MV-4-11 (cell line): ENCODE results near the gene EFEMP2.

Source experiments
- DNase-seq: peaks from one replicate; lab custom pipeline; 2025; lab: John Stamatoyannopoulos, UW

EFEMP2 gene

DNA sequence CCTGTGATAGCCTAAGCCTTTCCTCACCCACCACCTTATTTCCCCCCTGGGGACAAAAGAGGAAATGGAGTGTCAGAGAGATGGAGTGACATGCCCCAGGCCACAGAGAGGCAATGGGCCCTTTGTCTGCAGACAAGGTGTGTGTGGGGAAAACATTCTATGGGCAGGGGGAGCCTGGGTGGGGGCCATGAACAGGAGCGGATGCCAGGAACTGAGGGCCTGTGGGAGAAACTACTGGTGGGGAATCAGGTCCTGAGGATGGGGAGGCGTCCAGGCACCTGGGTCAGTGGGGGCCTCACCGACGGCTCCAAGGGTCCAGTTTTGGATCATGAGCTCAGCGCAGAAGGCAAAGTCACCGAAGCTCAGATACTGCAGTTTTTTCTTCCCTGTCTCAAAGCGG, 12.6 kb upstream of the EFEMP2 start:
- DNase-seq, result no peak

DNA sequence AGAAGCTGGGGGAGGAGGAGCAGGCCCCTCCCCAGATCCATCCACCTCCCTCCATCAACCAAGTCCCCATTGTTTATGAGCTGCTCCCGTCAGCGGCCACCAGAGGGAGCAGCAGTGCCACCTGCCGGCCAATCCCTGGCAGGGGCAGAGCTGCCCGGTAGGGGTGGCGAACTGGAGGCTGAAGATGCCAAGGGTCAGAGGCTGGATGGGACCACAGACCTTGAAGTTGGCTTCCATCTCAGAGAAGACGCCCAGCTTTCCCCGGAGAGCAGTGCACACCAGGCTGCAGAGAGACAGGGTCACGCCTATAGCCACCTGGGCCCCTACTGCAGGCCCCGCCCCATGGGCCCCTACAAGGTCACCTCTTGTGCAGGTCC, 12.1 kb upstream of the EFEMP2 start:
- DNase-seq, result peak; percentile 61

DNA sequence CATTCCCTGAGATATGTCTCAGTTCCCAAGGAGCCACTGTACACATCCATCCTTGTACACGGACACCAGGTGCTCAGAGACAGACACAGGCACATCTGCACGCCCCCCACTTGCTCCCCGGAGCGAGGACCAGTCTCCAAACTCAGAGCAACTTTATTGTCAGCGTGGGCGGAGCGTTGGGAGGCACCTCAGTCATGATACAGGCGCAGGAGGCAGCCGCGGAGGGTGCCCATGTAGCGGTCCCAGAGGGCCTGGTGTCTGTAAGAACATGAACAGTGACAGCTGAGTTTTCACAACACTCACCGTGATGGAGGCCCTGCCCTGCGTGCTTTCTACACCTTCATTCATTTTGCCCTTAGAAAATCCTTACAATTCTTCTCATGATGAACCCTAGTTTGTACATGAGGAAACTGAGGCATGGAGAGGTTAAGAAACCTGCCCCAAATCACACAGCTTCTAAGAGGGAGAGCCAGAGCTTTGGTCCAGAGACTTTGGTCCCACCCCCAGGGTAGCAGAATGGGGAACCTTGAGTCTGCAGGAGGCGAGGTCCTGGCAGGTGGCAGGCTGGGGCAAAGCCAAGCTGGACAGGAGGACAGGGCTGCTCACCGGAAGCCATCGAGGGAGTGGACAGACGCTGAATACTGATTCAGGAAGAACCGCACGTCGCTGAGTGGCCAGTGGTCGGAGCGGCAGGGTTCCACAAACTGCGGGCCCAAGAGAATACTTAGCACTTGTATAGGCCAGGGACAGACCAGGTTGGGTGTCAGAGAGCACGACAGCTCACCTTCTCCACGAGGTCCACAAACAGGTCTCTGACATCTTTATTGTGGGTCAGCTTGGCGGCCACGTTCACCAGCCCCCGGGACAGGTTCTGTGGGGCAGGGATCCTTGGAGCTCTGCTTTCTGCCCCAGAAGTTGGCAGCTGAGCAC, 11.5 kb upstream of the EFEMP2 start:
- no peak for DNase-seq

DNA sequence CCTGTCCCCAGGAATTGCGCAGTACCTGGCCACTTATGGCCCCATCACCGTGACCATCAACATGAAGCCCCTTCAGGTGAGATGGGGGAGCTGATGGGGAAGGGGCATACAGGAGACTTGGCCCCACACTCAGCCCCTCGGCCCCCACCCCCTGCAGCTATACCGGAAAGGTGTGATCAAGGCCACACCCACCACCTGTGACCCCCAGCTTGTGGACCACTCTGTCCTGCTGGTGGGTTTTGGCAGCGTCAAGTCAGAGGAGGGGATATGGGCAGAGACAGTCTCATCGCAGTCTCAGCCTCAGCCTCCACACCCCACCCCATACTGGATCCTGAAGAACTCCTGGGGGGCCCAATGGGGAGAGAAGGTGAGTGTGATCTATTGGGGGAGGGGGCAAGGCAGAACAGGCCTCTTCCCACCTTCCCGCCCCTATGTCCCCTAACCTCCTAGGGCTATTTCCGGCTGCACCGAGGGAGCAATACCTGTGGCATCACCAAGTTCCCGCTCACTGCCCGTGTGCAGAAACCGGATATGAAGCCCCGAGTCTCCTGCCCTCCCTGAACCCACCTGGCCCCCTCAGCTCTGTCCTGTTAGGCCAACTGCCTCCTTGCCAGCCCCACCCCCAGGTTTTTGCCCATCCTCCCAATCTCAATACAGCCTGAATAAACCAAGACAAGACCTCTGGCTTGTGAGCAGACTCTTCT, 10.6 kb upstream of the EFEMP2 start:
- DNase-seq, result no peak

DNA sequence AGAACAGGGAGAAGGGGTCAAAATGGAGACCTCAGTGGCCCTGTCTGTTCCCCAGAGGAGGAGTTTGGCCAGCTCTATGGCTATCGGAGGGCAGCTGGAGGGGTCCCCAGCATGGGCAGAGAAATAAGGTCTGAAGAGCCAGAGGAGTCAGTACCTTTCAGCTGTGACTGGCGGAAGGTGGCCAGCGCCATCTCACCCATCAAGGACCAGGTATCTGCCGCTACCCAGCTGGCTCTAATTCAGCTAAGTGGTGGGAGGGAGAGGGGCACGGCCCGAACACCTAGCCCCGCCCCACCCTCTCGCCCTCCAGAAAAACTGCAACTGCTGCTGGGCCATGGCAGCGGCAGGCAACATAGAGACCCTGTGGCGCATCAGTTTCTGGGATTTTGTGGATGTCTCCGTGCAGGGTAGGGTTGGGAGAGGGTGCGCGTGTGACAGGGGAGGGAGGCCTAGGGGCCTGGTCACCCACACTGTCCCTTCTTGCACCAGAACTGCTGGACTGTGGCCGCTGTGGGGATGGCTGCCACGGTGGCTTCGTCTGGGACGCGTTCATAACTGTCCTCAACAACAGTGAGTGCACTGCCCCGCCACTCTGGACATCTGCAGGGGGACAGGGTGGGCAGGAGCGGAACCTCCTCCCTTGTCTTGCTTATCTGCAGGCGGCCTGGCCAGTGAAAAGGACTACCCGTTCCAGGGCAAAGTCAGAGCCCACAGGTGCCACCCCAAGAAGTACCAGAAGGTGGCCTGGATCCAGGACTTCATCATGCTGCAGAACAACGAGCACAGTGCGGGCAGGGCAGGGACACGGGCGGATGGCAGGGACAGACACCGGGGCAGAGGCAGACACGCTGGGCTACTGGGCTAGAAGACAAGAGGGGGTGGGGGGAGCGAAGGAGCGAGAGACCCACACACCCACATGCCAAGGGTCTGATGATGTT, 9.8 kb upstream of the EFEMP2 start:
- no peak for DNase-seq

DNA sequence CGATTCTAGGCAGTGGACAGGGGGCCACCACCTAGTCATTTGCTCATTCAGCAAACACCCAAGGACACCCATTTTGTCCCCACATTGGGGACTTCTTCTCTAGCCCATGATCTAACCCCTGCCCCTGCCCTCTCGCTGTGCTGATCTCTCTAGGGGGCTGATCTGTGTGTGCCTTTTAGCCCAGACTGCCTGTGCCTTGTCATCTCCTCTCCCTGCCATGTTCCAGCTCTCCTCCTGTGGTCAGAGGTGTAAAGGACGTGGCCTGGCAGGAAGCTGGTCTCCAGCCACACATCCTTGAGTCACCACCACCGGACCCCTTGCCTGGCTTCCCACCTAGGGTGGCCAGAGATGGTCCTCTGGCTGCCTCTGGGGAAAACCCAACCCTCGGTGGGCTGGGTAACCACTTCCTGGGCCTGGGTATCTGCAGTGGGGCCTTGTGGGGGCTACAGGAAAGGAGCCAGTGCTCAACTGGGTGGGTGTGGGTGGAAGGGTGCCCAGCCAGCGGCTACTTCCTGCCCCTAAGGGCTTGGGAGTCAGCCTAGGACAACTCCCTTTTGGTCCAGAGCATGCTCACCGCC, 8.3 kb upstream of the EFEMP2 start:
- no peak for DNase-seq

DNA sequence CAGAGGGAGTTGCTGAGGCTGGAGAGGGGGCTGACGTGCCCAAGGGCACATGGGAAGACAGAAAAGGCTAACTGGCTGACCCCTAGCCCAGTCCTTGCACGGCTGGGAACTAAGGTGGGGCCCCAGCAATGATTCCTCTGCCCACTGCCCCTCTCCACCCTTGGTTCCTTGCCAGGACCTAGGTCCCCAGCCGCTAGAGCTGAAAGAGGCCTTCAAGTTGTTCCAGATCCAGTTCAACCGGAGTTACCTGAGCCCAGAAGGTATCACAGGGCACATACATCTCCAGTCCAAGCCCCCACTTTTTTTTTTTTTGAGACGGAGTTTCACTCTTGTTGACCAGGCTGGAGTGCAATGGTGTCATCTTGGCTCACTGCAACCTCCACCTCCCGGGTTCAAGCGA, 7.4 kb upstream of the EFEMP2 start:
- no peak for DNase-seq

DNA sequence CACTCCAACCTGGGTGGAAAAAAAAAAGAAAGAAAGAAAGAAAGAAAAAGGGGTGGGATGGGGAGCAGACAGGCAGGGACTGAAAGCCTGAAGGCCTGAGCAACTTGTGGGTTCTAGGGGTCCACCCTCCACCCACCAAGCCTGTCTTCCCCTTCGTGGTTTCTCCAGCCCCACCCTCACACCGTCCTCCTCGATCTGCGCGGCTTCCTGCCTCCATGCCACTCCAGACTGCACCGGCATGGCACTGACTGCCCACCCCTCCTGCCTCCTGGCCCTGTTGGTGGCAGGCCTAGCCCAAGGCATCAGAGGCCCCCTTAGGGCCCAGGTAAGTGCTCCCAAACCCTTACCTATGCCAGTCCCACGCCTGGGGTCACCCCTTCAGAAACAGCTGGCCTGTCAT, 7.0 kb upstream of the EFEMP2 start, which contains the start of gene CTSW:
TSS of gene CTSW (plus strand) at position 221 of the 400 bp plus-strand sequence. CDS start at position 239, 18 bp downstream.
- DNase-seq, result peak; percentile 21

DNA sequence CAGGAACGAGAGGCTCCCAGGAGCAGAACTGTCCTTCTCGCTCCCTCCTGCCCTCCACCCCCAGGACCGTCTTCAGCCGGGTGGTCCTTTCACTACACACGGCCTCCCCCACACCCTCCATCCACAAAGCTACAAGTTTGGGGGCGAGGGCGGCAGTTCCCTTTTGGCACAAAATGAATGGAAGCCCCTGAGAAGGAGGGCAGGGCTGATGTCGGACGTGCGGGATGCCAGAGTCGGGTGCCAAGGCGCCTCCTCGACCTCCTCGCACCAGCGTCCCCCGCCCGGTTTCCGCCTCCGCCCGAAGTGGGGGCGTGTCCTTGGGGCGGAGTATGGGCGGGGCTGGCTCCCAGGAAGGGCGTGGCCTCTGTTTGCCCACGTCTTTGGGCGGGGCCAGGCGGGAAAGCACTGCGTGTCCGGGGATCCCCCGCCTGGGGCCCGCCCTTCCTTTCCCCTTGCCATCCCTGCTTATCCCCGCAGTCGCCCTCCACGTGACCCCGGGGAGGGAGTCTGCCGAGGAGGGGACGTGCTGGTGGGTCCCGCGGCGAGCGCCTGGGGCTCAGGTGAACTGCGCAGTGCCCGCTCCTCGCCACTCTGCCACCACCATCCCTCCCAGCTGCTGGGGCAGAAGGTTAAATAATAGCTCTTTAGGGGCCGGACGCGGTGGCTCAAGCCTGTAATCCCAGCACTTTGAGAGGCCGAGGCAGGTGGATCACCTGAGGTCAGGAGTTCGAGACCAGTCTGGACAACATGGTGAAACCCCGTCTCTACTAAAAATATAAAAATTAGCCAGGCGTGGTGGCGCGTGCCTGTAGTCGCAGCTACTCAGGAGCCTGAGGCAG, 937 bp upstream of the EFEMP2 start:
- peak; percentile 80 for DNase-seq

DNA sequence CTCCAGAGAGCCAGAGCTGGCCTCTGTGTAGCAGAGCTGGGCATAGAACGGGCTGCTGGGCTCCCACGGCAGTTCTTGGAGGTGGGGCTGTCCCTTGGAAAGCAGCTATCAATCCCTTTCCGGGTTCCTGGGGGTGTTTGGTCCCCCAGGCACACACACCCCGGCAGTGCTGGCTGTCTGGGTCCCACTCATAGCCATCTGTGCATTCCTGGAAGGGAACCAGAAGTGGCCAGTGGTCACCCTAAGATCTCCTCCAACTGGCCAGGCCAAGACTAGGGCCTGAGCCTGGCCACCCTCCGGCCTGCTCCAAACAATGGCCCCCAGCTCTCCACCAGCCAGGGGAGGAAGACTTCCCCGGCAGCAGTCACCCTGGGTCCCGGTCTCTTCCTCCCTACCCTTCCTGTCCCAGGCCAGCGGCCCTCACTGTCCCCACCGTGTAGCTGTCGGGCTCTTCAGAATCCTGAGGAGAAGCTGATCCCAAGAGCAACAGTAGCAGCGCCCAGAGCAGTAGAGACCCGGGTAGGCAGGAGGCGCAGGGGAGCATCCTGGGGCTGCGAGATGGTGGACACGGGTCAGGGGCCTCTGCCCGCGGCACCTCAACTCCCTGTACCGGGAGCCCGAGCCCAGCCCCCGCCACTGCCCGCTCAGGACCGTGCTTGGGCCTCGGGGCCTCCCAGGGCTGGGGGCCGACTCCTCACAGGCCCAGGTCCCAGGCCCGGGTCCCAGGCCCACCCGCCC, 620 bp downstream of the EFEMP2 start:
- DNase-seq, result no peak

DNA sequence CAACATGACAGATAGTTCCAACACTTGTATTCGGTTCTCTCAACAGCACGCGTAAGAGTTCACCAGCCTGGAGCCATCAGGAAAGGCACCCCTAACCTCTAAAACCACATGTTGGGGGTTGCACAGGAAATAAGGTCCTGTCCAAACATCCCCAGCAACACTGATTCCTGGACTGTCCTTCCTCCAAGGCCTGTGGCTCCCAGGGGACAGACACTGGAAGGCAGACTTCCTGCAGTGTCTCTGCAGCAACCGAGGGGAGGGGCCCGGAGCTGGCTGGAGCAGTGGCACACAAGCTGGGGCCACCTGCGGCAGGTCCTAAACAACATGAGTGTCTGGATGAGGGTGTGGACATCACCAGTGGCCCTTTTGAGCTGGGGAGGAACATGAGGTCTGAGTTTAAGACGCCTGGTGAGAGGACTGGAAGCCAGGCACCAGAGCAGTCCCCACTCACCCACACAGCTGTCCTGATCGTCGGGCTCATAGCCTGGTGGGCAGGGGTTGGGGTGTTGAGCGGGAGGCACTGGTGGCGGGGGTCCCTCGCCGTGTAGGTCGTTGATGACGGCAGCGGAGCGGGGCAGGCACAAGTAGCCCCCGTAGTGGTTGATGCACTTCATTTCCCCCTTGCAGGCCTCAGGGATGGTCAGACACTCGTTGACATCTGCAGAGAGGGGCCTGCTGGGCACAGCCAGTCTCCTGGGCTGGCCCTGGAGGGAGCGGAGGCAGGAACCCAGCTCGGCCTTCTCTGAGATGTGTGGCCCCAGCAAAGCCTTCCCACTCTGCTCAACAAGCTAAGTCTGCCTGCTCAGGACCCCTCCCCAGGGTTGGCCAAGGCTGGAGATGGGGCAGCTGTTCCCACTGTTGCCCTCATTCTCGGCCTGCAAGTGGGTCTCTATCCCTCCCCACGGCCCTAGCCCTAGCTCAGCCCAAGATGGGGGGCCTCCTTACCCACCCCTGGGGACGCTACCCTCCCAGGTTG, 1.6 kb downstream of the EFEMP2 start:
- DNase-seq, result peak; percentile 47

DNA sequence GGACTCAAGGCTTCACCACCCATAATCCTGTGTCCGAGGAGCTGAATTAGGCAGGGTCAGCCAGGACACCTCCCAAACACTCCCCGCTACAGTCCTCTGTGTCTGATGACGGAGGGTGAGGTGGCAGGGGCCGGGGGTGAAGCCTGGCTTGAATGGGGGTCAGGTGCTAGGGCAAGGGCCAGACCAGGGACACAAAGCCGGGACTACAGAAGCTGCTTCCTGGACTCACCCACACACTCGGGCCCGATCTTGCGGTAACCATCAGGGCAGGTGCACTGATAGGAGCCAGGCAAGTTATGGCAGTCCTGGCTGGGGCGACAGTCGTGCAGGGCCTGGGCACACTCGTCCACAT, 2.3 kb downstream of the EFEMP2 start:
- no peak for DNase-seq

DNA sequence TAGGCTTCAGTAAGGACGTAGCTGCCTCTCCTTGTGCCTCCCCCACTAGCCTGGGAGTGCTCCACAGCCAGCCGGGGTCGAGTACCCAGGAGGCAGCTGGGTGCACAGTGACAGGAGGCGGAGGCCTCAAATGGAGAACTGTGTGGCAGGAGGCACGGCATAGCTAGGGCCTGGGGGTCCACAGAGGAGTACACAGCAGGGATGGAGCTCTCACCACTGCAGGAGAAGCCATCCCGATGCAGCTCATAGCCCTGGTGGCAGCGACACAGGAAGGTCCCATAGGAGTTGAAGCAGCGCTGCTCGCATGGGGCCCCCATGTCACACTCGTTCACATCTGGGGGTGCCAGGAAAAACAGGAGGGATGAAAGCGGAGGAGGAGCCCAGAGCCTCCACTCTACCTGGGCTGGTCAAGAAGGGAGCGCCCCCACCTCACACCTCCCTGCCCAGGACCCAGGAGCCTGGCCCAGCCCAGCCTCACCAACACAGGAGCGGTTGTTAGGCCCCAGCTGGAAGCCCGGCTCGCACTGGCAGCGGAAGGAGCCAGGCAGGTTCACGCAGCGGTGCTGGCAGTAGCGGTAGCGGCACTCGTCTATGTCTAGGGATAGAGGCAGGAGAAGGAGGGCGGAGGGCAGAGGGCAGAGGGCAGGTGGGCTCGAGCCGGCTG, 2.8 kb downstream of the EFEMP2 start:
- no peak for DNase-seq

DNA sequence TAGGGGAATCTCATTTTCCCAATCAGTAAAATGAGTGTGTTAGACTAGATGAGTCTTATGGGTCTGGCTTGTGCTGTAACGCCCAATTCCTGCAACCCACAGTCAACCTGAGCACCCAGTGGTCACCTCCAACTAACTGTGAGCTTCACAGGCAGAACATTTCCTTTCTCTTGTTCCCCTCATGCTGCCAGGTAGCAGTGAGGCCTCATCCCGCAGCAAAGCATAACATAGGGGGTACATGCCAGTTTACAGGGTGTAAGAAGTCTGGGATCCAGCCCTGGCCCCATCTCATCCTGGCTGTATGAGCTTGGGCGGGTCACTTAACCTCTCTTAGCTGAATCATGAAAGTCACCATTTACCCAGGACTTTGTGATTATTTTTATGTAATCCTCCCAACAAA, 3.7 kb downstream of the EFEMP2 start:
- no peak for DNase-seq

DNA sequence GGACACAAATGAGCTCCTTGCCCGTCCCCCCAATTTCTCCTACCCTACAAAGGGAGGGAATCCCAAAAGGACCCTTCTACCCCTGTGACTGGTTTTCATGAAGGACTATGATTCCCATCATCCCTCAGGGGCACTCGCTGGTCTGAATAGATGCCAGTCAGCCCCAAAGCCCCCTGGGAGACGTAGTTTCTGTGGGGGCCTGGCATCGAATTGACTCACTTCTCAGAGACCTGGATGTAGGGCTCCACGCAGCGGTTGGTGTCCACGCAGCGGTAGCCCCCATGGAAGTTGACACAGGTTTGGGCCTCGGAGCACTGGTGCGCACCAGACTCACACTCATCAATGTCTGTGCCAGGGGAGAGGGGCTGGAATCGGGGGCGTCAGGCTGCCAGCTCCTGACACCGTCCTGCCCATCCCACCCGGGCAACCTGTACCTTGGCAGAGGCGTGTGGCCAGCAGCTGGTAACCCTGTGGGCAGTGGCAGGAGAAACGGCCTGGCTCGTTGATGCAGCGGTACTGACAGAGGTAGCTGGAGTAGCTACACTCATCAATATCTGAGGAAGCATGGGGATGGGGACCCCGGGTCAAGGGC, 4.4 kb downstream of the EFEMP2 start:
- no peak for DNase-seq

DNA sequence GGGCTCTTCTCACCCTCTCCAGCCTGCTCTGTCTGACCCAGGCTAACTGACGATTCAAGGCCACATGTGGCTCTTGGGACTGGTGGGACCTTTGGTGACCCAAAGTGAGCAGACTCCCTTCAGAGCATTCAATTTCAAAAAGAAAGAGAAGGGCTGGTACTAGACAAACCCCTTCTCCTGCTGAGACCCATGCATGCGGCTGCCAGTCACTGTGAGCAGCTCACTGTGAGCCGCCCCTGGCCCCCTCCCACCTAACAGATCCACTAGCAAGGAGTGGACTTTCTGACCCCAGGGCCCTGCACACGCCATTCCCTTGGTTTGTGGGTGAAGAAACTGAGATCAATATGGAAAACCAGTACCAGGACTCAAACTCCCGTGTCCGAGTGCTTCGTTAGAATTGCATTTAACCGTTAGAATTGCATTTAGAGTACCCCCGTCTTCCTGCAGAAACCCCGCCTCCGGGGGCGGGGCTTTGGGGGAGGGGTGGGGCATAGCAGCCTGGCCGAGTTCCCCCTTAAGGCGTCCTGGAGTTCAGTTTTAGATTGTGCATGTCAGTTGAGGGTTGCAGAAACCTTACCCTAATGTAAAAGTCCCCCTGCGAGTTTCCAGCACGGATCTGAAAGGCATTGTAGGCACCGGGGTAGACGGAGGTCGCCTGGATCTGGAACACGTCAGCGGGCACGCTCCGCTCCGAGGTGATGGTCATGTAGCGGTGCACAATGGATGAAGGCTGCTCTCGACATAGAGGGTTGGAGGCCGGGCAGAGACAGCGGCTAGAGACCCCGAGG, 5.1 kb downstream of the EFEMP2 start:
- peak; percentile 71 for DNase-seq
